Panc1 (cell line): ENCODE measurements around the gene CDKL4. TPM values are rescaled to one million over a fixed set of nuclear protein-coding genes. Genes with fewer than 3 reads are reported as not detected.
"Not testable (repeated sequence)": the region's sequence is repeated elsewhere in the genome, so short reads cannot be mapped to it uniquely, and the experiment has no call there.

Experiments used
- ATAC-seq: fragments of 200-7000 bp; cut with Tn5 transposase; 2 replicates; pipeline ENCODE4 v1.9.1; 2020; ENCODE audit warnings: mild to moderate bottlenecking, moderate library complexity
- BruUV-seq: library from RNA; stranded (reverse); fragments of 400-500 nt; replicated peaks from 2 replicates; lab custom pipeline; 2021; lab: Mats Ljungman, UMichigan
- CTCF ChIA-PET: fragments of 300-600 bp; sonication (Branson Sonifier 250); formaldehyde crosslinking; loops from one replicate; lab custom pipeline; 2022; ENCODE audit warnings: antibody characterized with exemption; lab: Charles Lee
- POLR2A ChIA-PET: fragments of 300-600 bp; sonication (Branson Sonifier 250); formaldehyde crosslinking; loops from one replicate; lab custom pipeline; 2022; ENCODE audit warnings: antibody characterized with exemption; lab: Charles Lee
- DNase-seq: peaks from one replicate; pipeline ENCODE4 v3.0.0-alpha.2; 2010; ENCODE audit warnings: low read depth, low spot score
- H3K27ac ChIP-seq: 2 replicates; pipeline ENCODE4 v1.5.1; 2011; ENCODE audit warnings: mild to moderate bottlenecking, low read length, inconsistent platforms
- H3K27me3 ChIP-seq: fragments of 200-500 bp; sonication (Bioruptor generic); 2 replicates; pipeline ENCODE4 v1.6.0; 2014; ENCODE audit warnings: low read length, inconsistent platforms; ENCODE audit not compliant: control insufficient read depth, insufficient read depth
- H3K36me3 ChIP-seq: fragments of 200-500 bp; sonication (Bioruptor generic); 2 replicates; pipeline ENCODE4 v1.5.1; 2014; ENCODE audit warnings: inconsistent platforms, mild to moderate bottlenecking, low read length, moderate library complexity; ENCODE audit not compliant: control insufficient read depth, insufficient read depth
- H3K4me1 ChIP-seq: 2 replicates; pipeline ENCODE4 v1.5.1; 2011; ENCODE audit warnings: inconsistent platforms, mild to moderate bottlenecking, low read length, moderate library complexity; ENCODE audit not compliant: control insufficient read depth, insufficient read depth
- H3K4me3 ChIP-seq, 2 experiments: 2 replicates each; pipeline ENCODE4 v1.5.1; 2011 to 2012; ENCODE audit warnings: low read depth in 2 of 2, low read length in 2 of 2, mild to moderate bottlenecking in 2 of 2, inconsistent platforms in 1 of 2, moderate library complexity in 1 of 2
- H3K9me3 ChIP-seq: fragments of 200-500 bp; sonication (Bioruptor generic); 2 replicates; pipeline ENCODE4 v1.5.1; 2014; ENCODE audit warnings: low read depth, mild to moderate bottlenecking, inconsistent platforms, low read length, moderate library complexity; ENCODE audit not compliant: control insufficient read depth, insufficient read depth
- CTCF ChIP-seq: fragments of 450-650 bp; IDR thresholded peaks from 2 replicates; pipeline ENCODE4 v1.5.1; 2017; ENCODE audit warnings: mild to moderate bottlenecking
- POLR2AphosphoS5 ChIP-seq: IDR thresholded peaks from 2 replicates; pipeline ENCODE4 v1.6.1; 2012; ENCODE audit warnings: mild to moderate bottlenecking, low read depth, low read length, moderate library complexity
- REST ChIP-seq, 2 experiments: IDR thresholded peaks; 2 replicates each; pipeline ENCODE4 v1.6.1; 2011 to 2012; ENCODE audit warnings: low read depth in 2 of 2, control low read depth in 1 of 2, low read length in 1 of 2, mild to moderate bottlenecking in 1 of 2, moderate library complexity in 1 of 2; ENCODE audit not compliant: insufficient read depth in 1 of 2
- SIN3A ChIP-seq: IDR thresholded peaks from 2 replicates; pipeline ENCODE4 v1.6.1; 2012; ENCODE audit warnings: low read depth, mild to moderate bottlenecking, low read length, moderate library complexity, borderline replicate concordance; ENCODE audit not compliant: insufficient read depth
- TCF7L2 ChIP-seq: IDR thresholded peaks from 2 replicates; pipeline ENCODE4 v1.6.1; 2011; ENCODE audit warnings: mild to moderate bottlenecking, low read depth, low read length, inconsistent platforms
- in situ Hi-C: cut with HindIII; loops from 2 replicates; pipeline ENCODE4 v1.10.0; 2016; ENCODE audit warnings: low sequenced_read_pairs, low pct_unique_long_range_greater_than_20kb
- intact Hi-C: fragments of 100-400 bp; cut with micrococcal nuclease; formaldehyde crosslinking; loops from one replicate; pipeline ENCODE4 v1.10.0; 2022; ENCODE audit not compliant: unreplicated experiment
- total RNA-seq: library from RNA; stranded (reverse); gene quantifications from one replicate; pipeline ENCODE4 v1.2.1, GENCODE V29; 2021; ENCODE audit not compliant: unreplicated experiment

Gene CDKL4
- total RNA-seq, 1 experiment from 2014 or later = not detected

- no peaks in the 10 kb centered on the region for H3K27me3 ChIP-seq
- TF ChIP-seq POLR2AphosphoS5 (no peak), CTCF (no peak), REST (IDR thresholded peaks at IDR 0.05; ENCODE audit: insufficient read depth in 1 of 2, low read depth in 2 of 2, low read length in 1 of 2) (no peak), SIN3A (no peak), TCF7L2 (no peak)
- no peaks in the 10 kb centered on the region for H3K9me3 ChIP-seq
- H3K4me3 ChIP-seq = no peak overlapping the region
- H3K36me3 ChIP-seq = peaks cover 3% of the 10 kb centered on the region; the same call in 1 of the 2 replicates
- no peak for ATAC-seq
- BruUV-seq = no TSS peak
- in situ Hi-C loops (no loop called here), intact Hi-C loops (no loop called here)
- CTCF ChIA-PET = no interaction called here
- H3K27ac ChIP-seq = no peak overlapping the region
- no peak for DNase-seq
- POLR2A ChIA-PET = no interaction called here
- no peaks in the 10 kb centered on the region for H3K4me1 ChIP-seq
Observed at GRCh38 chr2:39247512-39248043, 3.8 kb upstream of the CDKL4 start.

GRCh38 chr2:39246382-39246980 lies 2.7 kb upstream of the CDKL4 start:
- H3K36me3 ChIP-seq = no peaks in the 10 kb centered on the region; the same call in 1 of the 2 replicates
- CTCF ChIA-PET = no interaction called here
- intact Hi-C loops = no loop called here
- H3K4me1 ChIP-seq = no peaks in the 10 kb centered on the region
- H3K27ac ChIP-seq = no peak overlapping the region
- H3K9me3 ChIP-seq = no peaks in the 10 kb centered on the region
- DNase-seq (no peak), ATAC-seq (no peak)
- no peak overlapping the region for H3K4me3 ChIP-seq
- no TSS peak for BruUV-seq
- no peaks in the 10 kb centered on the region for H3K27me3 ChIP-seq
- POLR2A ChIA-PET = no interaction called here
- no peak for TF ChIP-seq SIN3A
- no peak for TF ChIP-seq CTCF
- no peak for TF ChIP-seq REST (IDR thresholded peaks at IDR 0.05; ENCODE audit: insufficient read depth in 1 of 2, low read depth in 2 of 2, low read length in 1 of 2)
- no peak for TF ChIP-seq TCF7L2
- no peak for TF ChIP-seq POLR2AphosphoS5
- in situ Hi-C loops = no loop called here

- DNase-seq, in situ Hi-C loops, H3K36me3 ChIP-seq, ATAC-seq, H3K27me3 ChIP-seq, POLR2A ChIA-PET, intact Hi-C loops, H3K9me3 ChIP-seq, H3K4me1 ChIP-seq, CTCF ChIA-PET, H3K27ac ChIP-seq, H3K4me3 ChIP-seq, BruUV-seq: not testable (repeated sequence)
Observed at GRCh38 chr2:39244963-39245625, 1.3 kb upstream of the CDKL4 start.
